Effector memory CD8-positive, alpha-beta T cell (primary cell): ENCODE results near the gene SDHC.
"Not testable (repeated sequence)": the region's sequence is repeated elsewhere in the genome, so short reads cannot be mapped to it uniquely, and the experiment has no call there.

ENCODE experiments used
- ATAC-seq: fragments of 150-1000 bp; cut with Tn5 transposase; replicated peaks from 2 replicates; pipeline ENCODE4 v1.10.0; 2021; ENCODE audit warnings: mild to moderate bottlenecking, moderate library complexity
- DNase-seq, 3 experiments: peaks; one replicate each; pipeline ENCODE4 v3.0.0; 2021
- H3K27ac Mint-ChIP-seq, 2 donors: one replicate each; pipeline ENCODE4 v1.8.0; 2022; ENCODE audit warnings: mild to moderate bottlenecking in 2 of 2, mixed read lengths in 2 of 2, moderate library complexity in 2 of 2
- H3K27me3 Mint-ChIP-seq, 2 donors: one replicate each; pipeline ENCODE4 v1.8.0; 2022; ENCODE audit warnings: mixed read lengths in 2 of 2
- H3K36me3 Mint-ChIP-seq: one replicate; pipeline ENCODE4 v1.8.0; 2022; ENCODE audit warnings: mild to moderate bottlenecking, moderate library complexity, mixed read lengths; ENCODE audit not compliant: insufficient read depth
- H3K4me1 Mint-ChIP-seq, 2 donors: one replicate each; pipeline ENCODE4 v1.8.0; 2022; ENCODE audit warnings: low read depth in 2 of 2, mixed read lengths in 2 of 2
- H3K4me3 Mint-ChIP-seq, 2 donors: one replicate each; pipeline ENCODE4 v1.8.0; 2022; ENCODE audit warnings: mild to moderate bottlenecking in 2 of 2, mixed read lengths in 2 of 2, moderate library complexity in 2 of 2
- H3K9me3 Mint-ChIP-seq, 2 donors: one replicate each; pipeline ENCODE4 v1.8.0; 2022; ENCODE audit warnings: mixed read lengths in 2 of 2

Gene SDHC

GRCh38 chr1:161299347-161299746, 14.8 kb upstream of the SDHC start:
- Mint-ChIP-seq H3K4me3 (no peak overlapping the region), H3K4me1 (peaks cover 4 to 12% of the 10 kb centered on the region in 2 donors)

GRCh38 chr1:161300478-161300877, 13.7 kb upstream of the SDHC start:
- Mint-ChIP-seq H3K4me1 (peaks cover 10 to 23% of the 10 kb centered on the region in 2 donors), H3K27ac (no peak overlapping the region), H3K36me3 (peaks cover 10% of the 10 kb centered on the region), H3K4me3 (no peak overlapping the region), H3K9me3 (no peaks in the 10 kb centered on the region), H3K27me3 (no peaks in the 10 kb centered on the region)
- no peak for ATAC-seq
- no peak for DNase-seq

More at GRCh38 chr1:161299347-161299746, 14.8 kb upstream of the SDHC start:
- H3K36me3 Mint-ChIP-seq = peaks cover 10% of the 10 kb centered on the region
- ATAC-seq (no peak), DNase-seq (no peak)
- H3K27me3 Mint-ChIP-seq = no peaks in the 10 kb centered on the region
- H3K9me3 Mint-ChIP-seq = no peaks in the 10 kb centered on the region
- no peak overlapping the region for H3K27ac Mint-ChIP-seq

GRCh38 chr1:161304927-161305866, 9.0 kb upstream of the SDHC start:
- H3K4me3 Mint-ChIP-seq = peak overlapping the region; percentile 98 to 99
- DNase-seq = no peak
- no peaks in the 10 kb centered on the region for H3K9me3 Mint-ChIP-seq
- H3K36me3 Mint-ChIP-seq = peaks cover 4% of the 10 kb centered on the region
- H3K27me3 Mint-ChIP-seq = no peaks in the 10 kb centered on the region
- H3K27ac Mint-ChIP-seq = peak overlapping the region; percentile 99
- peaks cover 20 to 28% of the 10 kb centered on the region in 2 donors for H3K4me1 Mint-ChIP-seq
- ATAC-seq = no peak

- H3K4me3 Mint-ChIP-seq = peak overlapping the region; percentile 98 to 99
- peak; percentile 85 to 89 (median 87) for DNase-seq
- ATAC-seq = peak; percentile 96
- no peaks in the 10 kb centered on the region for H3K27me3 Mint-ChIP-seq
- H3K4me1 Mint-ChIP-seq = peaks cover 20 to 28% of the 10 kb centered on the region in 2 donors
- H3K36me3 Mint-ChIP-seq = peaks cover 3% of the 10 kb centered on the region
- H3K27ac Mint-ChIP-seq = peak overlapping the region; percentile 99
- no peaks in the 10 kb centered on the region for H3K9me3 Mint-ChIP-seq
These were observed 8.2 kb upstream of the SDHC start for GRCh38 chr1:161305867-161306519.

GRCh38 chr1:161307230-161307768, 6.9 kb upstream of the SDHC start:
- H3K27me3 Mint-ChIP-seq = no peaks in the 10 kb centered on the region
- ATAC-seq = no peak
- H3K9me3 Mint-ChIP-seq = no peaks in the 10 kb centered on the region
- peak overlapping the region; percentile 99 for H3K27ac Mint-ChIP-seq
- peak overlapping the region in 1 of 2 donors; percentile 17 for H3K4me3 Mint-ChIP-seq
- no peak for DNase-seq
- peaks cover 20 to 28% of the 10 kb centered on the region in 2 donors for H3K4me1 Mint-ChIP-seq
- H3K36me3 Mint-ChIP-seq = peaks cover 3% of the 10 kb centered on the region

GRCh38 chr1:161307892-161308638, 6.1 kb upstream of the SDHC start:
- Mint-ChIP-seq H3K4me1 (peaks cover 20 to 28% of the 10 kb centered on the region in 2 donors), H3K36me3 (peaks cover 3% of the 10 kb centered on the region), H3K4me3 (no peak overlapping the region), H3K9me3 (no peaks in the 10 kb centered on the region), H3K27me3 (no peaks in the 10 kb centered on the region), H3K27ac (no peak overlapping the region)
- DNase-seq (no peak), ATAC-seq (no peak)

- Mint-ChIP-seq H3K36me3 (peaks cover 12% of the 10 kb centered on the region), H3K4me3 (no peak within 1 kb of the TSS), H3K9me3 (no peaks in the 10 kb centered on the region), H3K27me3 (no peaks in the 10 kb centered on the region), H3K4me1 (peaks cover 18 to 21% of the 10 kb centered on the region in 2 donors), H3K27ac (peak within 1 kb of the TSS in 1 of 2 donors; percentile 45)
- DNase-seq = no peak
- no peak for ATAC-seq
These were observed 4.3 kb upstream of the SDHC start, which contains the start of gene MPZ for GRCh38 chr1:161309868-161310267. TSS of gene MPZ (minus strand) at chr1:161309968. CDS start at chr1:161309905, 63 bp downstream.

- peak overlapping the region in 1 of 2 donors; percentile 45 for H3K27ac Mint-ChIP-seq
- H3K27me3 Mint-ChIP-seq = no peaks in the 10 kb centered on the region
- no peaks in the 10 kb centered on the region for H3K9me3 Mint-ChIP-seq
- H3K36me3 Mint-ChIP-seq = peaks cover 12% of the 10 kb centered on the region
- H3K4me1 Mint-ChIP-seq = peaks cover 18 to 21% of the 10 kb centered on the region in 2 donors
- no peak overlapping the region for H3K4me3 Mint-ChIP-seq
- ATAC-seq = no peak
- no peak for DNase-seq
These were observed 2.5 kb upstream of the SDHC start for GRCh38 chr1:161311595-161312181.

- H3K4me3 Mint-ChIP-seq = peak overlapping the region; percentile 93 to 95
- no peaks in the 10 kb centered on the region for H3K9me3 Mint-ChIP-seq
- peaks cover 17 to 25% of the 10 kb centered on the region in 2 donors for H3K4me1 Mint-ChIP-seq
- ATAC-seq (no peak), DNase-seq (peak in 1 of 3 experiments; percentile 6)
- H3K27me3 Mint-ChIP-seq = no peaks in the 10 kb centered on the region
- H3K36me3 Mint-ChIP-seq = peaks cover 14% of the 10 kb centered on the region
- peak overlapping the region; percentile 99 for H3K27ac Mint-ChIP-seq
These were observed 504 bp upstream of the SDHC start for GRCh38 chr1:161313554-161314200.

- H3K27me3 Mint-ChIP-seq, ATAC-seq, DNase-seq, H3K9me3 Mint-ChIP-seq: not testable (repeated sequence)
- H3K4me3 Mint-ChIP-seq = peak overlapping the region; percentile 49 to 93
- peaks cover 17 to 25% of the 10 kb centered on the region in 2 donors for H3K4me1 Mint-ChIP-seq
- H3K27ac Mint-ChIP-seq = peak overlapping the region; percentile 99
- H3K36me3 Mint-ChIP-seq = peaks cover 16% of the 10 kb centered on the region
These were observed 1.9 kb downstream of the SDHC start for GRCh38 chr1:161315841-161316674.

- peaks cover 8 to 10% of the 10 kb centered on the region in 2 donors for H3K4me1 Mint-ChIP-seq
- no peaks in the 10 kb centered on the region for H3K27me3 Mint-ChIP-seq
- peak overlapping the region; percentile 86 to 87 for H3K27ac Mint-ChIP-seq
- no peaks in the 10 kb centered on the region for H3K9me3 Mint-ChIP-seq
- H3K4me3 Mint-ChIP-seq = peak overlapping the region; percentile 27 to 45
- peaks cover 42% of the 10 kb centered on the region for H3K36me3 Mint-ChIP-seq
- DNase-seq (peak; percentile 12 to 23 (median 17)), ATAC-seq (peak; percentile 100)
These were observed 9.8 kb downstream of the SDHC start for GRCh38 chr1:161324020-161324419.
